ENCODE data around the gene SLC10A7.

Gene SLC10A7

DNA sequence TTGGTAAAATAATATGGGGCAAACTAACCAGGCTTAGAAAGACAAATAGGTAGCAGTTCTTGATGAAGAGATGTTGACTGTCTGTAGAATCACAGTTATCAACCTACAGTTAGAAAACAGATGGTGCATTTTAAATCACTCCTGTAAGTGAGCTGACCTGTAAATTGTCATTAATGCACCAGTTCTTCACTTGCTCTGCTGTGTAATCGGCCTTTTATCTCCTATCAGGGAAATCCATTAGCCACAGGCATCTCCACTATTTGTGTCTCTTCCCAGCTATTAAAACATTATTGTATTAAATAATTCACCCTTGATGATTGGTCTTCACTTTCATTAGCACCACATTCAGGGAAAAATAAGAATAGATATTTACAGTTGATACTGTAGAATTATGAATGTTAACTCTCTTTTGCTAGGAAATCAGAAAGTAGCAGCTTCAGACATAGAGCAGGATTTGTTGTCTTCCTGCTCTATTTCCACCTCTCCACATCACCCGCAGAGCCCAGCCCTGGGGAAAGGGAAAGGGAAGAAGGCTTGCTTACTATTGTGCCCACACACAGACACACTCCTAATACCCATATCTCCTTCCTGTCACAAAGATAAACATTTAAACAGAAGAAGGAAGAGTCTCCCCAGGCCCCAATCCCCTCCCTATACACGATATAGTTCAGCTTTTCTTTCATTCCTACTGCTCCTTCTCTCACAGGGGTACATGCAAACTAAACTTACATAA lies 210.3 kb downstream of the SLC10A7 start:
- H3K27me3 ChIP-seq (ENCODE audit: control insufficient read depth, low read length): no peaks in the 10 kb centered on the region
- H3F3A ChIP-seq (ENCODE audit: control insufficient read depth, insufficient read depth): no peaks in the 10 kb centered on the region
- H3K36me3 ChIP-seq (ENCODE audit: control insufficient read depth, low read length): no peaks in the 10 kb centered on the region
- H3K9me2 ChIP-seq (replicated peaks; ENCODE audit: control insufficient read depth, low read length): no peaks in the 10 kb centered on the region
- no peaks in the 10 kb centered on the region for H4K20me1 ChIP-seq (ENCODE audit: control insufficient read depth, insufficient read depth, low read depth, low read length)
- H3K4me1 ChIP-seq (ENCODE audit: control insufficient read depth, low read length): peaks cover 5% of the 10 kb centered on the region; the same call in 1 of the 2 replicates
- H3K9me3 ChIP-seq (ENCODE audit: control insufficient read depth, insufficient read depth, low read length): no peaks in the 10 kb centered on the region
- H3K79me2 ChIP-seq (ENCODE audit: control insufficient read depth, low read length): no peaks in the 10 kb centered on the region
- no peak overlapping the region for H3K4me2 ChIP-seq (ENCODE audit: low read length)
- H3K4me3 ChIP-seq (ENCODE audit: low read length): no peak overlapping the region
- TF ChIP-seq, protein P1, sequence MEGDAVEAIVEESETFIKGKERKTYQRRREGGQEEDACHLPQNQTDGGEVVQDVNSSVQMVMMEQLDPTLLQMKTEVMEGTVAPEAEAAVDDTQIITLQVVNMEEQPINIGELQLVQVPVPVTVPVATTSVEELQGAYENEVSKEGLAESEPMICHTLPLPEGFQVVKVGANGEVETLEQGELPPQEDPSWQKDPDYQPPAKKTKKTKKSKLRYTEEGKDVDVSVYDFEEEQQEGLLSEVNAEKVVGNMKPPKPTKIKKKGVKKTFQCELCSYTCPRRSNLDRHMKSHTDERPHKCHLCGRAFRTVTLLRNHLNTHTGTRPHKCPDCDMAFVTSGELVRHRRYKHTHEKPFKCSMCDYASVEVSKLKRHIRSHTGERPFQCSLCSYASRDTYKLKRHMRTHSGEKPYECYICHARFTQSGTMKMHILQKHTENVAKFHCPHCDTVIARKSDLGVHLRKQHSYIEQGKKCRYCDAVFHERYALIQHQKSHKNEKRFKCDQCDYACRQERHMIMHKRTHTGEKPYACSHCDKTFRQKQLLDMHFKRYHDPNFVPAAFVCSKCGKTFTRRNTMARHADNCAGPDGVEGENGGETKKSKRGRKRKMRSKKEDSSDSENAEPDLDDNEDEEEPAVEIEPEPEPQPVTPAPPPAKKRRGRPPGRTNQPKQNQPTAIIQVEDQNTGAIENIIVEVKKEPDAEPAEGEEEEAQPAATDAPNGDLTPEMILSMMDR (IDR thresholded peaks at IDR 0.05; ENCODE audit: low read depth, low read length, poor library complexity, severe bottlenecking): no peak
- no peak for TF ChIP-seq EZH2phosphoT487 (IDR thresholded peaks at IDR 0.05; ENCODE audit: borderline replicate concordance, low read length)
- H3K27ac ChIP-seq (ENCODE audit: low read depth, low read length): no peak overlapping the region

DNA sequence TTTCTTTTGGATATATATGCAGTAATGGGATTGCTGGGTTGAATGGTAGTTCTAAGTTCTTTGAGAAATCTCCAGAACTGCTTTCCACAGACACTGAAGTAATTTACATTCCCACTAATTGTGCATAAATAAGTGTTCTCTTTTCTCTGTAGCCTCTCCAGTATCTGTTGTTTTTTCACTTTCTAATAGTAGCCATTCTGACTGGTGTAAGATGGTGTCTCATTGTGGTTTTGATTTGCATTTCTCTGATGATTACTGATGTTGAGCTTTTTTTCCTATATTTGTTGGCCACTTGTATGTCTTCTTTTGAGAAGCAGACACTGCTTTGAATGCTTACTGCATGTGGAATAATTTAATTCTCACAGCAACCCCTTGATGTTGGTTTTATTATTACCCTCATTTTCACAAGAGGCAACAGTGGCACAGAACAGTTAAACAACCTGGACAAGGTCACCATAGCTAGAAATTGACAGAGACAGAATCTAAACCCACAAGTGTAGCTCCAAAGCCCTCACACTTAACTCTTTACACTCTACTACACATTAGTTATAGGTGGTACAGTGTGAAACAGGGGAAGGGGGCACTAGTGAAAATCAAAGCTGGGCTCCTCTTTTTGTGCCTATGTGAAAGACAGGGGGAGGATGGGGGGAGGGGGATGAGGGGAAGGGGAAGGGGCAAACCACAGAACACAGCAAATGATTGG lies 211.3 kb downstream of the SLC10A7 start:
- H3K4me2 ChIP-seq (ENCODE audit: low read length): no peak overlapping the region
- no peaks in the 10 kb centered on the region for H3K27me3 ChIP-seq (ENCODE audit: control insufficient read depth, low read length)
- no peak overlapping the region for H3K27ac ChIP-seq (ENCODE audit: low read depth, low read length)
- H3K9me2 ChIP-seq (replicated peaks; ENCODE audit: control insufficient read depth, low read length): no peaks in the 10 kb centered on the region
- H3K36me3 ChIP-seq (ENCODE audit: control insufficient read depth, low read length): no peaks in the 10 kb centered on the region
- H3K4me1 ChIP-seq (ENCODE audit: control insufficient read depth, low read length): peaks cover 5% of the 10 kb centered on the region; the same call in 1 of the 2 replicates
- H4K20me1 ChIP-seq (ENCODE audit: control insufficient read depth, insufficient read depth, low read depth, low read length): no peaks in the 10 kb centered on the region
- TF ChIP-seq, protein P1 (IDR thresholded peaks at IDR 0.05; ENCODE audit: low read depth, low read length, poor library complexity, severe bottlenecking): no peak
- no peak for TF ChIP-seq EZH2phosphoT487 (IDR thresholded peaks at IDR 0.05; ENCODE audit: borderline replicate concordance, low read length)
- H3K4me3 ChIP-seq (ENCODE audit: low read length): no peak overlapping the region
- H3K79me2 ChIP-seq (ENCODE audit: control insufficient read depth, low read length): no peaks in the 10 kb centered on the region
- no peaks in the 10 kb centered on the region for H3F3A ChIP-seq (ENCODE audit: control insufficient read depth, insufficient read depth)
- H3K9me3 ChIP-seq (ENCODE audit: control insufficient read depth, insufficient read depth, low read length): no peaks in the 10 kb centered on the region

DNA sequence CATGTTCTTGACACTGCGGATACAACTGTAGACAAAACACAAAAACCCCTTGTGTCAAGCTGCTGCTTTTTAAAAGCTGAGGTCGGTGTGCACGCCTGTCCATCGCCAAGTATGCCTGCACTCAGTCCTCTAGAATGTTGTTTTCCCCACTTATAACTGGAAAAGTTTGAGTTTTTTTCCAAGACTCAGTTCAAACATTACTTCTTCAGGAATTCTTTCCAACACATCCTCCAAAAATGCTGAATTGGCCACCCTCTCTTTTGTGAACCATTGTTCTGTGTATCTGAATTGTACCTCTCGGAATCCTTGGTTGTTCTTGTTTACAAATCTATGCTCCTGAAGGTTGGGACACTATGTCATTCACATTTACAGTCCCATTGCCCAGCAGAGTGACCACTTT lies 212.8 kb downstream of the SLC10A7 start:
- Histone ChIP-seq H3K4me3 (ENCODE audit: low read length) (no peak overlapping the region), H3K79me2 (ENCODE audit: control insufficient read depth, low read length) (no peaks in the 10 kb centered on the region), H3K27me3 (ENCODE audit: control insufficient read depth, low read length) (no peaks in the 10 kb centered on the region), H3F3A (ENCODE audit: control insufficient read depth, insufficient read depth) (no peaks in the 10 kb centered on the region), H3K4me2 (ENCODE audit: low read length) (no peak overlapping the region), H3K27ac (ENCODE audit: low read depth, low read length) (no peak overlapping the region), H3K36me3 (ENCODE audit: control insufficient read depth, low read length) (no peaks in the 10 kb centered on the region), H3K9me2 (replicated peaks; ENCODE audit: control insufficient read depth, low read length) (no peaks in the 10 kb centered on the region), H3K9me3 (ENCODE audit: control insufficient read depth, insufficient read depth, low read length) (no peaks in the 10 kb centered on the region), H3K4me1 (ENCODE audit: control insufficient read depth, low read length) (peaks cover 5% of the 10 kb centered on the region; the same call in 1 of the 2 replicates), H4K20me1 (ENCODE audit: control insufficient read depth, insufficient read depth, low read depth, low read length) (no peaks in the 10 kb centered on the region)
- TF ChIP-seq EZH2phosphoT487 (IDR thresholded peaks at IDR 0.05; ENCODE audit: borderline replicate concordance, low read length): no peak
- TF ChIP-seq, protein P1 (IDR thresholded peaks at IDR 0.05; ENCODE audit: low read depth, low read length, poor library complexity, severe bottlenecking): no peak

All from DOHH2 (cell line).